ENCODE data around the gene ZBTB40. TPM values are rescaled to one million over a fixed set of nuclear protein-coding genes. Genes with fewer than 3 reads are reported as not detected.

Gene ZBTB40
- polyA plus RNA-seq, 3 donors, result 1.1 to 17.8 (median 1.3) TPM

DNA sequence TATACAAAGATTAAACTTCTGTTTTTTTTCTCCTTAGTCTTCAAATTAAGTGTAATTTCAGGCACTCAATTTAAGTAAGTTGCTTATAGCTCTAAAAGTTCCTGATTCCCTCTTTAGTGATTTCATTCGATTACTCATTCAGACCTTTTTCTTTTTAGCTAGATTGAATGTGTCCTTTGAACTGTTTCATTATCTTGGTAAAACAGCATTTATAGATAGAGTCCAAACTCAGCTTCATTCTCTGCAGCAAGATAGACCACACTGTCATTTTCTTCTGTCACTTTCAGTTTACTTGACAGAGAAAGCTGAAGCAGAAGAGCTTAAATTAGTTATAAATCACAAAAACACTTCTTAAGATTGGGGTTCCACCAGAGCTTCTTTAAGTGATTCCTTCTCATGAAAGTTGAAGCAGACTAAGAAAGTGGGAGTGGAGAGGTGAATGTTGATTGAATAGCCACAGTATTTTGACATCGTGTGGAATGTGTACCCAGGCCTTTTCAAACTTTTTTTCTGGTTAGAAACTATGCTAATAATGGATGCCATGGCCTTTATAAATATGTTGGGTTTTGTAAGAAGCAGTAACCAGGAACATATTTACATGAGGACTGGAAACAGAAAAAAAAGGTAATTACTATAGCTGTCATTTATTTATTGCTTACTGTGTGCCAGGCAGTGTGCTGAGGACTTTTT is 52.2 kb downstream of the ZBTB40 start:
- H3K79me2 ChIP-seq (ENCODE audit: insufficient read depth, low read length), result no peaks in the 10 kb centered on the region
- peaks cover 0 to 3% (median 0%) of the 10 kb centered on the region in 7 donors for H3K9me3 Mint-ChIP-seq
- H3K9ac ChIP-seq (ENCODE audit: insufficient read depth, low read length, poor library complexity, severe bottlenecking), result no peak overlapping the region
- peaks cover 0 to 3% (median 0%) of the 10 kb centered on the region in 3 donors for H3K27me3 Mint-ChIP-seq (ENCODE audit: low read depth in 3 of 3)
- no peaks in the 10 kb centered on the region for H3K27me3 ChIP-seq (ENCODE audit: control insufficient read depth in 2 of 2, insufficient read depth in 2 of 2, low read length in 2 of 2)
- no peak overlapping the region for H3K27ac Mint-ChIP-seq
- intact Hi-C loops (cut with micrococcal nuclease), result no loop called here
- WGBS (ENCODE audit: insufficient coverage), result 80% methylated on average over 1 of the region's 2 CpGs
- TF ChIP-seq, protein P1, sequence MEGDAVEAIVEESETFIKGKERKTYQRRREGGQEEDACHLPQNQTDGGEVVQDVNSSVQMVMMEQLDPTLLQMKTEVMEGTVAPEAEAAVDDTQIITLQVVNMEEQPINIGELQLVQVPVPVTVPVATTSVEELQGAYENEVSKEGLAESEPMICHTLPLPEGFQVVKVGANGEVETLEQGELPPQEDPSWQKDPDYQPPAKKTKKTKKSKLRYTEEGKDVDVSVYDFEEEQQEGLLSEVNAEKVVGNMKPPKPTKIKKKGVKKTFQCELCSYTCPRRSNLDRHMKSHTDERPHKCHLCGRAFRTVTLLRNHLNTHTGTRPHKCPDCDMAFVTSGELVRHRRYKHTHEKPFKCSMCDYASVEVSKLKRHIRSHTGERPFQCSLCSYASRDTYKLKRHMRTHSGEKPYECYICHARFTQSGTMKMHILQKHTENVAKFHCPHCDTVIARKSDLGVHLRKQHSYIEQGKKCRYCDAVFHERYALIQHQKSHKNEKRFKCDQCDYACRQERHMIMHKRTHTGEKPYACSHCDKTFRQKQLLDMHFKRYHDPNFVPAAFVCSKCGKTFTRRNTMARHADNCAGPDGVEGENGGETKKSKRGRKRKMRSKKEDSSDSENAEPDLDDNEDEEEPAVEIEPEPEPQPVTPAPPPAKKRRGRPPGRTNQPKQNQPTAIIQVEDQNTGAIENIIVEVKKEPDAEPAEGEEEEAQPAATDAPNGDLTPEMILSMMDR (IDR thresholded peaks at IDR 0.05), result no peak
- peaks cover 39 to 84% of the 10 kb centered on the region in 2 donors for H3K36me3 ChIP-seq (replicated peaks in 1 of 2; ENCODE audit: control insufficient read depth in 1 of 2, insufficient read depth in 2 of 2, low read length in 2 of 2)
- H3K36me3 Mint-ChIP-seq, result peaks cover 62 to 68% of the 10 kb centered on the region in 2 donors
- H4K20me1 ChIP-seq (ENCODE audit: insufficient read depth, low read length), result peaks cover 3% of the 10 kb centered on the region
- no peak for DNase-seq
- H3K4me1 Mint-ChIP-seq, result no peaks in the 10 kb centered on the region
- no peaks in the 10 kb centered on the region for H3K4me1 ChIP-seq (ENCODE audit: control insufficient read depth in 1 of 2, insufficient read depth in 2 of 2, low read length in 2 of 2)
- no peak overlapping the region for H3K4me3 ChIP-seq (replicated peaks in 1 of 3; ENCODE audit: low read depth in 2 of 3, low read length in 3 of 3)
- H2AFZ ChIP-seq (ENCODE audit: insufficient read depth, low read depth, low read length, poor library complexity, severe bottlenecking), result no peak overlapping the region
- H3K4me2 ChIP-seq (replicated peaks; ENCODE audit: extremely low read depth, low read length, poor library complexity, severe bottlenecking), result no peak overlapping the region
- no peaks in the 10 kb centered on the region for H3K9me3 ChIP-seq (replicated peaks in 1 of 2; ENCODE audit: control insufficient read depth in 1 of 2, insufficient read depth in 1 of 2, low read length in 2 of 2)
- no peak overlapping the region for H3K27ac ChIP-seq (ENCODE audit: low read depth in 1 of 2, low read length in 2 of 2)
- no peak overlapping the region for H3K4me3 Mint-ChIP-seq

DNA sequence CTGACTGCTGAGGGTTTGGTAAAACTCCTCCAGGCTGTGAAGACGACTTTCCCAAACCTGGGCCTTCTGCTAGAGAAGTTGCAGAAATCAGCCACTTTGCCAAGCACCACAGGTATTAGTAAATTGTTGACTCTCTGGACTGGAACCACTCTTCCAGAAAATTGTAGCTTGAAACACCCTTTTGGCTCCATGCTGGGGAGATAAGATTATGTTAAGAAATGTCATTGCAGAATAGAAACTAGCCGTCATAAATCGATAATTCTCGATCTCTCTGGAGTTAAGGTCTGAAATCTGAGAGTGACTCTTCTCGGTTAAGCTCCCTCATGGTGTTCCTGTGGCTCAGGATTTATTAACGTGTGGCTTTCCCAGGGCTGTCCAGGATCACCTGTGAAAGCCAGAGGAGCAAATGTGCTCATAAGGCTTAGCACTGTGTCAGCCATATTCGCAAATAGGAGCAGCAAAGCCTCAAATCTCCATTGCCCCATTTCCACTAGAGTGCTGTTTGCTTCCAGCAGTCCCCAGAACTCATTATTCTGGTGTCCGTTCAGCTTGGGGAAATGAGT is 54.6 kb downstream of the ZBTB40 start:
- Mint-ChIP-seq H3K27ac (no peak overlapping the region), H3K9me3 (peaks cover 0 to 3% (median 0%) of the 10 kb centered on the region in 7 donors), H3K36me3 (peaks cover 77 to 88% of the 10 kb centered on the region in 2 donors), H3K4me3 (no peak overlapping the region), H3K27me3 (ENCODE audit: low read depth in 3 of 3) (peaks cover 0 to 1% (median 0%) of the 10 kb centered on the region in 3 donors), H3K4me1 (no peaks in the 10 kb centered on the region)
- Histone ChIP-seq H4K20me1 (ENCODE audit: insufficient read depth, low read length) (peaks cover 2% of the 10 kb centered on the region), H3K4me3 (replicated peaks in 1 of 3; ENCODE audit: low read depth in 2 of 3, low read length in 3 of 3) (no peak overlapping the region), H3K4me1 (ENCODE audit: control insufficient read depth in 1 of 2, insufficient read depth in 2 of 2, low read length in 2 of 2) (no peaks in the 10 kb centered on the region), H3K9ac (ENCODE audit: insufficient read depth, low read length, poor library complexity, severe bottlenecking) (no peak overlapping the region), H3K27me3 (ENCODE audit: control insufficient read depth in 2 of 2, insufficient read depth in 2 of 2, low read length in 2 of 2) (no peaks in the 10 kb centered on the region), H2AFZ (ENCODE audit: insufficient read depth, low read depth, low read length, poor library complexity, severe bottlenecking) (no peak overlapping the region), H3K79me2 (ENCODE audit: insufficient read depth, low read length) (no peaks in the 10 kb centered on the region), H3K4me2 (replicated peaks; ENCODE audit: extremely low read depth, low read length, poor library complexity, severe bottlenecking) (no peak overlapping the region), H3K27ac (ENCODE audit: low read depth in 1 of 2, low read length in 2 of 2) (no peak overlapping the region), H3K9me3 (replicated peaks in 1 of 2; ENCODE audit: control insufficient read depth in 1 of 2, insufficient read depth in 1 of 2, low read length in 2 of 2) (no peaks in the 10 kb centered on the region), H3K36me3 (replicated peaks in 1 of 2; ENCODE audit: control insufficient read depth in 1 of 2, insufficient read depth in 2 of 2, low read length in 2 of 2) (peaks cover 62 to 96% of the 10 kb centered on the region in 2 donors)
- no peak for DNase-seq
- intact Hi-C loops (cut with micrococcal nuclease), result no loop called here
- 99% methylated on average over 8 of the region's 8 CpGs for WGBS (ENCODE audit: insufficient coverage)
- TF ChIP-seq, protein P1 (IDR thresholded peaks at IDR 0.05), result no peak
